ENCODE measurements around the gene ATP8B2. TPM values are rescaled to one million over a fixed set of nuclear protein-coding genes. Genes with fewer than 3 reads are reported as not detected.
"Not testable (repeated sequence)": the region's sequence is repeated elsewhere in the genome, so short reads cannot be mapped to it uniquely, and the experiment has no call there.

The ATP8B2 gene
- total RNA-seq, 6 donors from 2014 or later, result 20.2 to 45.1 (median 37.4) TPM

GRCh38 chr1:154313066-154313356 is 12.3 kb upstream of the ATP8B2 start:
- peaks cover 0 to 11% (median 9%) of the 10 kb centered on the region in 4 donors for H3K9me3 ChIP-seq
- WGBS, 2 donors, result 82 to 88% methylated on average over 10 of the region's 10 CpGs
- no peaks in the 10 kb centered on the region for H3K36me3 ChIP-seq
- no peak for TF ChIP-seq EP300 (IDR thresholded peaks at IDR 0.05)
- no peak for TF ChIP-seq CTCF (IDR thresholded peaks at IDR 0.05)
- TF ChIP-seq POLR2A (IDR thresholded peaks at IDR 0.05), result no peak
- TF ChIP-seq POLR2AphosphoS5 (IDR thresholded peaks at IDR 0.05), result no peak
- ATAC-seq (ENCODE audit: low FRiP score in 2 of 2), result peak in 1 of 2 donors; percentile 37
- H3K27ac ChIP-seq, result no peak overlapping the region
- H3K4me1 ChIP-seq, result no peaks in the 10 kb centered on the region
- H3K4me3 ChIP-seq, result no peak overlapping the region
- no peak for DNase-seq
- H3K27me3 ChIP-seq, result no peaks in the 10 kb centered on the region

GRCh38 chr1:154314226-154314625 is 11.1 kb upstream of the ATP8B2 start:
- ATAC-seq (ENCODE audit: low FRiP score in 2 of 2), result not testable (repeated sequence)
- 77 to 79% methylated on average over 3 of the region's 3 CpGs for WGBS, 2 donors

GRCh38 chr1:154316704-154317103 is 8.6 kb upstream of the ATP8B2 start:
- ATAC-seq (ENCODE audit: low FRiP score in 2 of 2) (no peak), DNase-seq (no peak)
- H3K27ac ChIP-seq, result no peak overlapping the region
- no peak overlapping the region for H3K4me3 ChIP-seq
- no peak for TF ChIP-seq EP300 (IDR thresholded peaks at IDR 0.05)
- TF ChIP-seq POLR2AphosphoS5 (IDR thresholded peaks at IDR 0.05), result no peak
- no peak for TF ChIP-seq CTCF (IDR thresholded peaks at IDR 0.05)
- no peak for TF ChIP-seq POLR2A (IDR thresholded peaks at IDR 0.05)
- H3K9me3 ChIP-seq, result peaks cover 0 to 11% (median 9%) of the 10 kb centered on the region in 4 donors
- no peaks in the 10 kb centered on the region for H3K36me3 ChIP-seq
- no peaks in the 10 kb centered on the region for H3K27me3 ChIP-seq
- WGBS, 2 donors, result 89 to 94% methylated on average over 1 of the region's 1 CpG
- H3K4me1 ChIP-seq, result no peaks in the 10 kb centered on the region

More at GRCh38 chr1:154314226-154314625, 11.1 kb upstream of the ATP8B2 start:
- H3K27me3 ChIP-seq, DNase-seq, H3K27ac ChIP-seq, H3K4me3 ChIP-seq, H3K36me3 ChIP-seq, H3K4me1 ChIP-seq: not testable (repeated sequence)
- H3K9me3 ChIP-seq, result peaks cover 0 to 11% (median 9%) of the 10 kb centered on the region in 4 donors

GRCh38 chr1:154318386-154318785 is 6.9 kb upstream of the ATP8B2 start:
- H3K4me3 ChIP-seq, result no peak overlapping the region
- ATAC-seq (ENCODE audit: low FRiP score in 2 of 2) (no peak), DNase-seq (no peak)
- H3K4me1 ChIP-seq, result no peaks in the 10 kb centered on the region
- H3K27ac ChIP-seq, result no peak overlapping the region
- WGBS, 2 donors, result 72 to 73% methylated on average over 4 of the region's 4 CpGs
- no peaks in the 10 kb centered on the region for H3K36me3 ChIP-seq
- peaks cover 0 to 11% (median 9%) of the 10 kb centered on the region in 4 donors for H3K9me3 ChIP-seq
- H3K27me3 ChIP-seq, result no peaks in the 10 kb centered on the region
- no peak for TF ChIP-seq EP300 (IDR thresholded peaks at IDR 0.05)
- TF ChIP-seq POLR2A (IDR thresholded peaks at IDR 0.05), result no peak
- TF ChIP-seq CTCF (IDR thresholded peaks at IDR 0.05), result no peak
- TF ChIP-seq POLR2AphosphoS5 (IDR thresholded peaks at IDR 0.05), result no peak

GRCh38 chr1:154320882-154321608 is 4.3 kb upstream of the ATP8B2 start, which contains the start of gene AQP10:
AQP10 (plus strand) TSS chr1:154321093; CDS start chr1:154321156, 63 bp downstream.
- TF ChIP-seq POLR2AphosphoS5 (IDR thresholded peaks at IDR 0.05) (no peak), POLR2A (IDR thresholded peaks at IDR 0.05) (no peak), EP300 (IDR thresholded peaks at IDR 0.05) (no peak), CTCF (IDR thresholded peaks at IDR 0.05) (no peak)
- 31 to 39% methylated on average over 9 of the region's 9 CpGs for WGBS, 2 donors

GRCh38 chr1:154321609-154321934 is 3.8 kb upstream of the ATP8B2 start:
- not testable (repeated sequence) for H3K4me3 ChIP-seq; DNase-seq; H3K27ac ChIP-seq; ATAC-seq (ENCODE audit: low FRiP score in 2 of 2); H3K36me3 ChIP-seq; H3K9me3 ChIP-seq; H3K27me3 ChIP-seq
- peaks cover 10 to 23% (median 17%) of the 10 kb centered on the region in 4 donors for H3K4me1 ChIP-seq

More at GRCh38 chr1:154320882-154321608, 4.3 kb upstream of the ATP8B2 start, which contains the start of gene AQP10:
- peaks cover 0 to 8% (median 2%) of the 10 kb centered on the region in 4 donors for H3K27me3 ChIP-seq
- H3K36me3 ChIP-seq, result no peaks in the 10 kb centered on the region
- H3K27ac ChIP-seq, result no peak within 1 kb of the TSS
- no peak within 1 kb of the TSS for H3K4me3 ChIP-seq
- peaks cover 0 to 11% (median 9%) of the 10 kb centered on the region in 4 donors for H3K9me3 ChIP-seq
- no peak for DNase-seq
- ATAC-seq (ENCODE audit: low FRiP score in 2 of 2), result no peak
- peaks cover 10 to 18% (median 13%) of the 10 kb centered on the region in 4 donors for H3K4me1 ChIP-seq

All from upper lobe of left lung (tissue), 6 donors.